HG02610 (cell line): ENCODE data around the gene TAF1.
A peak's percentile ranks its signal among the peaks of the same experiment; 100 is the strongest.
"Not testable (repeated sequence)": the region's sequence is repeated elsewhere in the genome, so short reads cannot be mapped to it uniquely, and the experiment has no call there.

Experiments used
- ATAC-seq: cut with Tn5 transposase; IDR thresholded peaks from one replicate; pipeline ENCODE4 v1.9.1; 2021; ENCODE audit warnings: mild to moderate bottlenecking, moderate library complexity; ENCODE audit not compliant: unreplicated experiment

Gene TAF1

GRCh38 chrX:71365875-71366673, at the start of gene TAF1:
Gene TAF1, plus strand, starts transcription at chrX:71366357. Its CDS starts 18 bp downstream, at chrX:71366375.
- peak; percentile 87 for ATAC-seq

GRCh38 chrX:71316959-71317358, 49.2 kb upstream of the TAF1 start:
- not testable (repeated sequence) for ATAC-seq

- no peak for ATAC-seq
Measured at GRCh38 chrX:71320126-71320525, 46.0 kb upstream of the TAF1 start.

- no peak for ATAC-seq
Measured at GRCh38 chrX:71321731-71322130, 44.4 kb upstream of the TAF1 start.

- ATAC-seq = not testable (repeated sequence)
Measured at GRCh38 chrX:71324452-71324851, 41.7 kb upstream of the TAF1 start.

GRCh38 chrX:71326394-71326793, 39.8 kb upstream of the TAF1 start:
- no peak for ATAC-seq

- not testable (repeated sequence) for ATAC-seq
Measured at GRCh38 chrX:71349151-71349665, 16.9 kb upstream of the TAF1 start.

GRCh38 chrX:71349867-71350266, 16.3 kb upstream of the TAF1 start:
- ATAC-seq = not testable (repeated sequence)

- ATAC-seq = not testable (repeated sequence)
Measured at GRCh38 chrX:71352439-71352838, 13.7 kb upstream of the TAF1 start.

- ATAC-seq = no peak
Measured at GRCh38 chrX:71364221-71364620, 1.9 kb upstream of the TAF1 start.

- no peak for ATAC-seq
Measured at GRCh38 chrX:71365356-71365874, 742 bp upstream of the TAF1 start.

- ATAC-seq = no peak
Measured at GRCh38 chrX:71366674-71367256, 608 bp downstream of the TAF1 start.

GRCh38 chrX:71367396-71367795, 1.2 kb downstream of the TAF1 start:
- no peak for ATAC-seq

GRCh38 chrX:71372388-71372787, 6.2 kb downstream of the TAF1 start:
- ATAC-seq = no peak

GRCh38 chrX:71378732-71379131, 12.6 kb downstream of the TAF1 start:
- ATAC-seq = no peak

- not testable (repeated sequence) for ATAC-seq
Measured at GRCh38 chrX:71391725-71392124, 25.6 kb downstream of the TAF1 start.

- ATAC-seq = no peak
Measured at GRCh38 chrX:71393919-71394318, 27.8 kb downstream of the TAF1 start.

GRCh38 chrX:71396576-71396975, 30.4 kb downstream of the TAF1 start:
- no peak for ATAC-seq

GRCh38 chrX:71400710-71401109, 34.6 kb downstream of the TAF1 start:
- ATAC-seq = no peak

GRCh38 chrX:71416260-71416659, 50.1 kb downstream of the TAF1 start:
- not testable (repeated sequence) for ATAC-seq

GRCh38 chrX:71420686-71421085, 54.5 kb downstream of the TAF1 start:
- ATAC-seq = no peak

- ATAC-seq = no peak
Measured at GRCh38 chrX:71432733-71433132, 66.6 kb downstream of the TAF1 start.
